HepG2 (cell line): ENCODE results near the gene NDUFS1. TPM values are rescaled to one million over a fixed set of nuclear protein-coding genes. Genes with fewer than 3 reads are reported as not detected.
"Not testable (repeated sequence)": the region's sequence is repeated elsewhere in the genome, so short reads cannot be mapped to it uniquely, and the experiment has no call there.

Experiments used
- ATAC-seq: fragments of 200-7000 bp; cut with Tn5 transposase; 3 replicates; pipeline ENCODE4 v1.9.1; 2020; ENCODE audit warnings: mild to moderate bottlenecking, moderate library complexity
- BruUV-seq: library from RNA; stranded (reverse); fragments of 400-500 nt; replicated peaks from 2 replicates; lab custom pipeline; 2021; lab: Mats Ljungman, UMichigan
- CTCF ChIA-PET: fragments of 300-600 bp; formaldehyde crosslinking; extraction: SDS; loops from one replicate; lab custom pipeline; 2021; ENCODE audit warnings: low total read pairs, inconsistent platforms, low intra/inter-chr PET ratio; lab: Yijun Ruan, JAX
- POLR2A ChIA-PET: fragments of 350-600 bp; sonication (Branson Sonifier 250); formaldehyde crosslinking; loops from one replicate; lab custom pipeline; 2020; ENCODE audit warnings: antibody characterized with exemption, inconsistent platforms; lab: Yijun Ruan, JAX
- DNase-seq: peaks from one replicate; pipeline ENCODE4 v3.0.0-alpha.2; 2015; ENCODE audit warnings: low spot score
- FAIRE-seq: peaks from 3 replicates; lab custom pipeline; 2011; peaks lifted over from hg19 to GRCh38; lab: Jason Lieb, UNC
- H2AFZ ChIP-seq: one replicate; pipeline ENCODE4 v1.6.1; 2011; ENCODE audit warnings: low read length, inconsistent platforms
- H3K27ac ChIP-seq: fragments of 300-600 bp; 3 replicates; pipeline ENCODE4 v1.8.0; 2011; ENCODE audit warnings: mixed run types, mild to moderate bottlenecking, mixed read lengths, low read length, inconsistent platforms; ENCODE audit not compliant: insufficient read depth; ENCODE audit errors: extremely low read length
- H3K27me3 ChIP-seq, 2 experiments: fragments of 200-600 bp in 1 of 2; 2 replicates in 1 of 2; 3 replicates in 1 of 2; pipeline versions ENCODE4 v1.6.0 to v1.8.0; 2011; ENCODE audit warnings: low read length in 2 of 2, mild to moderate bottlenecking in 2 of 2, moderate library complexity in 2 of 2, inconsistent platforms in 1 of 2; ENCODE audit not compliant: insufficient read depth in 2 of 2, control insufficient read depth in 1 of 2
- H3K36me3 ChIP-seq, 2 experiments: fragments of 200-600 bp in 1 of 2; replicated peaks in 1 of 2; 2 replicates in 1 of 2; 3 replicates in 1 of 2; pipeline versions ENCODE4 v1.5.1 to v1.8.0; 2011; ENCODE audit warnings: low read length in 2 of 2, inconsistent platforms in 1 of 2; ENCODE audit not compliant: insufficient read depth in 2 of 2, control insufficient read depth in 1 of 2
- H3K4me1 ChIP-seq: 2 replicates; pipeline ENCODE4 v1.5.1; 2012; ENCODE audit warnings: low read length, inconsistent platforms; ENCODE audit not compliant: insufficient read depth
- H3K4me2 ChIP-seq: 2 replicates; pipeline ENCODE4 v1.6.0; 2011; ENCODE audit warnings: low read depth, low read length, inconsistent platforms
- H3K4me3 ChIP-seq, 3 experiments: fragments of 200-600 bp in 1 of 3; sonication (generic), shearing (Covaris generic) in 1 of 3; replicated peaks in 1 of 3; 2 replicates each; pipeline ENCODE4 v1.5.1; 2011 to 2016; ENCODE audit warnings: low read length in 3 of 3, inconsistent platforms in 2 of 3, low read depth in 2 of 3, mild to moderate bottlenecking in 2 of 3, control low read depth in 1 of 3, mixed read lengths in 1 of 3; ENCODE audit not compliant: insufficient read depth in 1 of 3
- H3K79me2 ChIP-seq: one replicate; pipeline ENCODE4 v1.6.1; 2011; ENCODE audit warnings: low read length, inconsistent platforms; ENCODE audit not compliant: insufficient read depth
- H3K9ac ChIP-seq: 2 replicates; pipeline ENCODE4 v1.6.0; 2011; ENCODE audit warnings: mild to moderate bottlenecking, low read depth, low read length, inconsistent platforms; ENCODE audit not compliant: insufficient read depth
- H3K9me3 ChIP-seq: 2 replicates; pipeline ENCODE4 v1.5.1; 2012; ENCODE audit warnings: mild to moderate bottlenecking, low read length
- H4K20me1 ChIP-seq: 2 replicates; pipeline ENCODE4 v1.6.0; 2011; ENCODE audit warnings: inconsistent platforms, mild to moderate bottlenecking, low read length, moderate library complexity; ENCODE audit not compliant: insufficient read depth
- FOXJ3 ChIP-seq: sonication (generic); formaldehyde crosslinking; IDR thresholded peaks from 2 replicates; pipeline ENCODE4 v1.4.0; 2020; ENCODE audit warnings: missing genetic modification reagents, mild to moderate bottlenecking, borderline replicate concordance
- FOXO1 ChIP-seq: sonication (generic); formaldehyde crosslinking; IDR thresholded peaks from 2 replicates; pipeline ENCODE4 v1.4.0; 2020; ENCODE audit warnings: missing genetic modification reagents
- JUN ChIP-seq: sonication (generic); formaldehyde crosslinking; IDR thresholded peaks from 2 replicates; pipeline ENCODE4 v1.4.0; 2020; ENCODE audit warnings: mild to moderate bottlenecking, missing genetic modification reagents
- NCOA1 ChIP-seq: sonication (generic); formaldehyde crosslinking; IDR thresholded peaks from 2 replicates; pipeline ENCODE4 v1.9.0; 2021; ENCODE audit warnings: missing genetic modification reagents
- ZBTB38 ChIP-seq: sonication (generic); formaldehyde crosslinking; IDR thresholded peaks from 2 replicates; pipeline ENCODE4 v1.5.1; 2020; ENCODE audit warnings: mild to moderate bottlenecking, missing genetic modification reagents
- ZBTB8A ChIP-seq: sonication (generic); formaldehyde crosslinking; IDR thresholded peaks from 2 replicates; pipeline ENCODE4 v1.4.0; 2020; ENCODE audit warnings: mild to moderate bottlenecking, low read depth, missing genetic modification reagents, borderline replicate concordance
- ZNF891 ChIP-seq: sonication (generic); formaldehyde crosslinking; IDR thresholded peaks from 2 replicates; pipeline ENCODE4 v1.5.0; 2020; ENCODE audit warnings: mild to moderate bottlenecking, missing genetic modification reagents
- WGBS: methylation state at CpG from one replicate; pipeline ENCODE4 v1.1.6; 2017; ENCODE audit warnings: low lambda C conversion rate; 5-methylcytosine and 5-hydroxymethylcytosine counted together
- in situ Hi-C: cut with HindIII; loops from 2 replicates; pipeline ENCODE4 v1.10.0; 2017; ENCODE audit warnings: low pct_unique_long_range_greater_than_20kb; ENCODE audit not compliant: extremely low pct_ligation_motif_present
- intact Hi-C: fragments of 100-400 bp; cut with micrococcal nuclease; formaldehyde crosslinking; loops from one replicate; pipeline ENCODE4 v1.10.0; 2022; ENCODE audit not compliant: unreplicated experiment
- polyA plus RNA-seq, 8 experiments: library from polyadenylated mRNA; depleted of rRNA in 3 of 8; stranded (reverse) in 7 of 8; unstranded in 1 of 8; fragments of >200 nt; fragmentation: Illumina TruSeq in 4 of 8; extraction: Trizol in 4 of 8; gene quantifications; 2 replicates each; pipeline versions ENCODE4 v1.2.1 to v1.2.3, GENCODE V29; 2011 to 2016; ENCODE audit warnings: low read depth in 4 of 8, missing spikeins in 1 of 8, mixed read lengths in 1 of 8; ENCODE audit not compliant: insufficient read depth in 1 of 8
- total RNA-seq, 5 experiments: library from RNA; depleted of rRNA; stranded (reverse); fragments of >200 nt; fragmentation: Illumina TruSeq; extraction: Trizol; gene quantifications; 2 replicates each; pipeline ENCODE4 v1.2.3, GENCODE V29; 2016; ENCODE audit warnings: low read depth in 1 of 5
- TF ChIP-seq, protein P1 (sequence below): sonication (generic); formaldehyde crosslinking; IDR thresholded peaks from 2 replicates; pipeline ENCODE4 v1.4.0; 2020; ENCODE audit warnings: missing genetic modification reagents
- TF ChIP-seq, protein P2 (sequence below): sonication (generic); formaldehyde crosslinking; IDR thresholded peaks from 2 replicates; pipeline ENCODE4 v1.5.1; 2020; ENCODE audit warnings: mild to moderate bottlenecking, missing genetic modification reagents, moderate library complexity
- TF ChIP-seq, protein P3 (sequence below): sonication (generic); formaldehyde crosslinking; IDR thresholded peaks from 2 replicates; pipeline ENCODE4 v1.8.1; 2023; ENCODE audit warnings: missing genetic modification reagents, mild to moderate bottlenecking, borderline replicate concordance
- TF ChIP-seq, protein P4 (sequence below): sonication (generic); formaldehyde crosslinking; IDR thresholded peaks from 2 replicates; pipeline ENCODE4 v1.5.1; 2020; ENCODE audit warnings: mild to moderate bottlenecking, moderate library complexity, missing genetic modification reagents

Gene NDUFS1
- total and polyA plus RNA-seq, 2 of the 13 experiments (the other 11 are each of a cell fraction or from before 2014, with no cell fraction given), result 139 to 242 TPM

DNA sequence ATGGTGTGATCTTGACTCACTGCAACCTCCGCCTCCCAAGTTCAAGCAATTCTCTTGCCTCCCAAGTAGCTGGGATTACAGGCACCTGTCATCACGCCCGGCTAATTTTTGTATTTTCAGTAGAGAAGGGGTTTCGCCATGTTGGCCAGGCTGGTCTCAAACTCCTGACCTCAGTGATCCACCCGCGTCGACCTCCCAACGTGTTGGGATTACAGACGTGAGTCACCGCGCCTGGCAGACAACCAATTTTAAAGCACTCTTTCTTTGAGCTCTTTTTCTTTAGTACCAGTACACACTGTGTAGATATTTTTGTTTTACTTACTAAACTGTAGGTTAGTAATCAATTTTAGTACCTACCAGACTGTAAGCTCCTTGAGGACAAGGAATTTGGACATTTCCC, 2.2 kb downstream of the NDUFS1 start:
- DNase-seq, H2AFZ ChIP-seq, BruUV-seq: not testable (repeated sequence)
- TF ChIP-seq, protein P1, sequence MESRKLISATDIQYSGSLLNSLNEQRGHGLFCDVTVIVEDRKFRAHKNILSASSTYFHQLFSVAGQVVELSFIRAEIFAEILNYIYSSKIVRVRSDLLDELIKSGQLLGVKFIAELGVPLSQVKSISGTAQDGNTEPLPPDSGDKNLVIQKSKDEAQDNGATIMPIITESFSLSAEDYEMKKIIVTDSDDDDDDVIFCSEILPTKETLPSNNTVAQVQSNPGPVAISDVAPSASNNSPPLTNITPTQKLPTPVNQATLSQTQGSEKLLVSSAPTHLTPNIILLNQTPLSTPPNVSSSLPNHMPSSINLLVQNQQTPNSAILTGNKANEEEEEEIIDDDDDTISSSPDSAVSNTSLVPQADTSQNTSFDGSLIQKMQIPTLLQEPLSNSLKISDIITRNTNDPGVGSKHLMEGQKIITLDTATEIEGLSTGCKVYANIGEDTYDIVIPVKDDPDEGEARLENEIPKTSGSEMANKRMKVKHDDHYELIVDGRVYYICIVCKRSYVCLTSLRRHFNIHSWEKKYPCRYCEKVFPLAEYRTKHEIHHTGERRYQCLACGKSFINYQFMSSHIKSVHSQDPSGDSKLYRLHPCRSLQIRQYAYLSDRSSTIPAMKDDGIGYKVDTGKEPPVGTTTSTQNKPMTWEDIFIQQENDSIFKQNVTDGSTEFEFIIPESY (CRISPR knock-in tag), result 0 out of 2 replicates have a peak, but pooled peaks have one; percentile 11
- TF ChIP-seq ZBTB38 (CRISPR knock-in tag), result peak; percentile 70
- TF ChIP-seq, all 625 proteins: peak for 2; not testable (repeated sequence) for 623
- H3K79me2 ChIP-seq, result peaks cover 82% of the 10 kb centered on the region
- peak overlapping the region; percentile 97; the same call in 1 of the 2 replicates for H3K9ac ChIP-seq
- CTCF ChIA-PET, H3K27ac ChIP-seq, in situ Hi-C loops, H3K27me3 ChIP-seq, intact Hi-C loops, H3K9me3 ChIP-seq, ATAC-seq, FAIRE-seq: not testable (repeated sequence)
- POLR2A ChIA-PET, result interaction anchor here (1.0 kb wide), 1 partner anchor 71 kb away, joined by 3 read pairs; the partner anchor contains the start of gene INO80D
- H4K20me1 ChIP-seq, result peaks cover 20% of the 10 kb centered on the region
- H3K36me3 ChIP-seq, result peaks cover 4 to 23% of the 10 kb centered on the region in 2 experiments; a peak in 3 of 5 replicates
- H3K4me2 ChIP-seq, result peak overlapping the region; percentile 65
- peaks cover 46% of the 10 kb centered on the region for H3K4me1 ChIP-seq
- 97% methylated on average over 11 of the region's 11 CpGs for WGBS
- peak overlapping the region in 2 of 3 experiments; percentile 87 to 90; a peak in 2 of 6 replicates for H3K4me3 ChIP-seq

DNA sequence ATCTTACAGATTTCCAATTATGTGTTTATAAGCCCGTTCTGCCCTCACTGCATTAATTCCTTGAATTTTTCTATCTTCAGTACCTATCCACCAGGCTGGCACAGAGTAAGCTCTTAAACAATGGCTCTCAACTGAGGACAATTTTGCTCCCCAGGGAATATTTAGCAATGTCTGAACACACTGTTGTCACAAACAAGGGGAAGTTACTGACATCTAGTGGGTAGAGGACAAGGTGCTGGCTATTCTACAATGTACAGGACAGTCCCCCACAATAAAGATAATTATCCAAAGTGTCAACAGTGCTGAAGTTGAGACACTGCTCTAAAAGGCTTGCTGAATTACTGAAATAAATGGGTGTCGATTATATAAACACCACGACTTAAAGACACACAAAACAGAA, 5.0 kb downstream of the NDUFS1 start:
- in situ Hi-C loops (no loop called here), intact Hi-C loops (loop anchor here (1.0 to 5.0 kb wide), 2 partner anchors 150 to 222 kb away; no protein-coding TSS in a partner anchor)
- 71% methylated on average over 3 of the region's 3 CpGs for WGBS
- ChIA-PET POLR2A (interaction anchor here (1.0 kb wide), 1 partner anchor 76 kb away, joined by 3 read pairs; no protein-coding TSS in a partner anchor), CTCF (interaction anchor here (1.4 kb wide), 1 partner anchor 150 kb away, joined by 5 read pairs; no protein-coding TSS in a partner anchor)
- Histone ChIP-seq H3K9me3 (no peaks in the 10 kb centered on the region), H2AFZ (no peak overlapping the region), H3K4me1 (peaks cover 29% of the 10 kb centered on the region), H3K27ac (no peak overlapping the region), H3K4me2 (no peak overlapping the region), H3K27me3 (no peaks in the 10 kb centered on the region; a peak in 1 of 5 replicates), H3K4me3 (no peak overlapping the region), H3K79me2 (peaks cover 63% of the 10 kb centered on the region), H3K9ac (no peak overlapping the region), H3K36me3 (peaks cover 6 to 36% of the 10 kb centered on the region in 2 experiments), H4K20me1 (peaks cover 15% of the 10 kb centered on the region; the same call in 1 of the 2 replicates)
- ATAC-seq, result peak; percentile 83
- FAIRE-seq, result peak; percentile 44
- BruUV-seq, result no TSS peak
- DNase-seq, result peak; percentile 58
- TF ChIP-seq ZBTB38 (CRISPR knock-in tag) (no peak), NCOA1 (CRISPR knock-in tag) (no peak), ZNF891 (CRISPR knock-in tag) (no peak), FOXJ3 (0 out of 2 replicates have a peak, but pooled peaks have one; percentile 29), JUN (CRISPR knock-in tag) (no peak), ZBTB8A (CRISPR knock-in tag) (no peak), FOXO1 (CRISPR knock-in tag) (0 out of 2 replicates have a peak, but pooled peaks have one; percentile 35)
- TF ChIP-seq, protein P2, sequence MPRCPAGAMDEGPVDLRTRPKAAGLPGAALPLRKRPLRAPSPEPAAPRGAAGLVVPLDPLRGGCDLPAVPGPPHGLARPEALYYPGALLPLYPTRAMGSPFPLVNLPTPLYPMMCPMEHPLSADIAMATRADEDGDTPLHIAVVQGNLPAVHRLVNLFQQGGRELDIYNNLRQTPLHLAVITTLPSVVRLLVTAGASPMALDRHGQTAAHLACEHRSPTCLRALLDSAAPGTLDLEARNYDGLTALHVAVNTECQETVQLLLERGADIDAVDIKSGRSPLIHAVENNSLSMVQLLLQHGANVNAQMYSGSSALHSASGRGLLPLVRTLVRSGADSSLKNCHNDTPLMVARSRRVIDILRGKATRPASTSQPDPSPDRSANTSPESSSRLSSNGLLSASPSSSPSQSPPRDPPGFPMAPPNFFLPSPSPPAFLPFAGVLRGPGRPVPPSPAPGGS (CRISPR knock-in tag), result no peak
- TF ChIP-seq, protein P3, sequence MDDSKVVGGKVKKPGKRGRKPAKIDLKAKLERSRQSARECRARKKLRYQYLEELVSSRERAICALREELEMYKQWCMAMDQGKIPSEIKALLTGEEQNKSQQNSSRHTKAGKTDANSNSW (CRISPR knock-in tag), result no peak
- TF ChIP-seq, protein P4, sequence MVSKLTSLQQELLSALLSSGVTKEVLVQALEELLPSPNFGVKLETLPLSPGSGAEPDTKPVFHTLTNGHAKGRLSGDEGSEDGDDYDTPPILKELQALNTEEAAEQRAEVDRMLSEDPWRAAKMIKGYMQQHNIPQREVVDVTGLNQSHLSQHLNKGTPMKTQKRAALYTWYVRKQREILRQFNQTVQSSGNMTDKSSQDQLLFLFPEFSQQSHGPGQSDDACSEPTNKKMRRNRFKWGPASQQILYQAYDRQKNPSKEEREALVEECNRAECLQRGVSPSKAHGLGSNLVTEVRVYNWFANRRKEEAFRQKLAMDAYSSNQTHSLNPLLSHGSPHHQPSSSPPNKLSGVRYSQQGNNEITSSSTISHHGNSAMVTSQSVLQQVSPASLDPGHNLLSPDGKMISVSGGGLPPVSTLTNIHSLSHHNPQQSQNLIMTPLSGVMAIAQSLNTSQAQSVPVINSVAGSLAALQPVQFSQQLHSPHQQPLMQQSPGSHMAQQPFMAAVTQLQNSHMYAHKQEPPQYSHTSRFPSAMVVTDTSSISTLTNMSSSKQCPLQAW (CRISPR knock-in tag), result no peak
